GM12865 (cell line): ENCODE results near the gene DPYSL3.

ENCODE experiments used
- DNase-seq: peaks from one replicate; pipeline ENCODE4 v3.0.0; 2010; ENCODE audit warnings: low read depth
- H3K4me3 ChIP-seq: 2 replicates; pipeline ENCODE4 v1.5.1; 2011; ENCODE audit warnings: mild to moderate bottlenecking, low read depth, low read length, control low read depth
- TF ChIP-seq, protein P1 (sequence below): IDR thresholded peaks from 2 replicates; pipeline ENCODE4 v1.5.1; 2011; ENCODE audit warnings: low read length, control low read depth, low read depth, inconsistent platforms; ENCODE audit not compliant: insufficient read depth; ENCODE audit errors: missing control alignments

The DPYSL3 gene

GRCh38 chr5:147453875-147454814 is 55.7 kb downstream of the DPYSL3 start:
- peak overlapping the region; percentile 52 for H3K4me3 ChIP-seq
- TF ChIP-seq, protein P1, sequence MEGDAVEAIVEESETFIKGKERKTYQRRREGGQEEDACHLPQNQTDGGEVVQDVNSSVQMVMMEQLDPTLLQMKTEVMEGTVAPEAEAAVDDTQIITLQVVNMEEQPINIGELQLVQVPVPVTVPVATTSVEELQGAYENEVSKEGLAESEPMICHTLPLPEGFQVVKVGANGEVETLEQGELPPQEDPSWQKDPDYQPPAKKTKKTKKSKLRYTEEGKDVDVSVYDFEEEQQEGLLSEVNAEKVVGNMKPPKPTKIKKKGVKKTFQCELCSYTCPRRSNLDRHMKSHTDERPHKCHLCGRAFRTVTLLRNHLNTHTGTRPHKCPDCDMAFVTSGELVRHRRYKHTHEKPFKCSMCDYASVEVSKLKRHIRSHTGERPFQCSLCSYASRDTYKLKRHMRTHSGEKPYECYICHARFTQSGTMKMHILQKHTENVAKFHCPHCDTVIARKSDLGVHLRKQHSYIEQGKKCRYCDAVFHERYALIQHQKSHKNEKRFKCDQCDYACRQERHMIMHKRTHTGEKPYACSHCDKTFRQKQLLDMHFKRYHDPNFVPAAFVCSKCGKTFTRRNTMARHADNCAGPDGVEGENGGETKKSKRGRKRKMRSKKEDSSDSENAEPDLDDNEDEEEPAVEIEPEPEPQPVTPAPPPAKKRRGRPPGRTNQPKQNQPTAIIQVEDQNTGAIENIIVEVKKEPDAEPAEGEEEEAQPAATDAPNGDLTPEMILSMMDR, result peak; percentile 80
- DNase-seq, result peak; percentile 79

GRCh38 chr5:147452165-147452811 is 57.6 kb downstream of the DPYSL3 start:
- DNase-seq, result no peak
- H3K4me3 ChIP-seq, result no peak overlapping the region
- TF ChIP-seq, protein P1, result no peak

DNA sequence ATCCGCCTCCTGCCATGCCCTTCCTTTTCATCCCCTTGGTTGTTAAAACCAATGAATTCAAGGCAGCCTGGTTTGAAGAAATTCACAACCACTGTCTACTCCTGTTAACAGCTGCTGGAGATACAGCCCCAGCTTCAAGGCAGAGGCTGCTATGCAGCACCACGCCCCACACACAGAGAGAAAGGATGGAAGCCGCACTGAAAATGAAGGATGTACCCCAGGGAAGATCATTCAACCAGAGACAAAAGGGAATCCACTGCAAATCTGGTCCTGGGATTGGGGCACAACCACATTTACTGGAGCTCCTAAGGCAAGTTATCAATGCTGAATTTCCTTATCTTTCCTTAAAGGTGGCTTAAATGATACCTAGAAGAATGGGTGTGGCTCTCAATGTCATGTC is 58.7 kb downstream of the DPYSL3 start:
- TF ChIP-seq, protein P1, result no peak
- DNase-seq, result no peak
- no peak overlapping the region for H3K4me3 ChIP-seq

- H3K4me3 ChIP-seq, result no peak overlapping the region
- TF ChIP-seq, protein P1, result no peak
- DNase-seq, result no peak
These were observed 59.3 kb downstream of the DPYSL3 start for GRCh38 chr5:147450606-147451005.

DNA sequence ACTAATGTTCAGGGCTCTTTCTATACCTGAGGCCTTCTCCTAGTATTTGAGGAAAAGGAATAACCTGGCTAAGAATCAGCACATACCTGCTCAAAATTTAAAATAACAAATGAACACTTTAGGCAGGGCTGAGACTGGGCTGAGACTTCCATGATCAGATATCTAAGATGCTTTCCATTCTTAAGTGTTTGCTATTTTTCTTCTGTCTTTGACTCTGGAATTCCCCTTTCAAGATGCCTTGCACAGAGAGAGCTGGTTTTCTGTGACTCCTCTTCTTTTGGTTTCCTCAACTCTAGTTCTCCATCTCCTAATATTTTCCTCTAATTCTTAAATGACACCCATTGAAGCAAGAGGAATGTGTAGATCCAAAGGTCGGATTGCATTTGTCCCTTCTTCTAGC is 61.1 kb downstream of the DPYSL3 start:
- no peak for DNase-seq
- no peak overlapping the region for H3K4me3 ChIP-seq
- TF ChIP-seq, protein P1, result no peak

DNA sequence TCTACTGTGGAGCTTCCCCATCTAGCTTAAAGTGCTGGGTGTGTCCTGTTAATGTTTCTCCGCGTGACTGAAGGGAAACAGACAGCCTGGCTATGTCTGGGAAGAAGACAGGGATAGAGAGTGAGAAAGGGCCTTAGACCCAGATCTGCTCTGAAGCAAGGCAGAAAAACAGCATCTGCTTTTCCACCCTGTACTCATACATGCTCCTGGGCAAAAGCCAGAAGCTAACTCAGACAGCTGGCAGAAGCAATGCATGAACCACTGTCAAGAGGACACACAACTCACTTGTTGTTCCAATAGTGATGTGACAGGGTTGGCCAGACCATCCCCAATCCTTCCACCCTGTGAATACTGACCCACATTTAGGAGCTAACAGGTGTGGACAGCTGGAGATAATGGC is 63.3 kb downstream of the DPYSL3 start:
- H3K4me3 ChIP-seq, result no peak overlapping the region
- TF ChIP-seq, protein P1, result no peak
- no peak for DNase-seq
